ENCODE results near the gene RAB14. TPM values are rescaled to one million over a fixed set of nuclear protein-coding genes. Genes with fewer than 3 reads are reported as not detected.

Gene RAB14
- total RNA-seq, 1 donor from 2014 or later = 104 TPM

GRCh38 chr9:121235512-121235911 lies 33.8 kb upstream of the RAB14 start:
- no peak for TF ChIP-seq CTCF (IDR thresholded peaks at IDR 0.05)
- Histone ChIP-seq H3K27me3 (no peaks in the 10 kb centered on the region), H3K27ac (no peak overlapping the region), H3K36me3 (no peaks in the 10 kb centered on the region), H3K9me3 (no peaks in the 10 kb centered on the region), H3K4me1 (no peaks in the 10 kb centered on the region), H3K4me3 (no peak overlapping the region)
- DNase-seq (no peak), ATAC-seq (no peak)
- intact Hi-C loops (cut with DNase I) = no loop called here

DNA sequence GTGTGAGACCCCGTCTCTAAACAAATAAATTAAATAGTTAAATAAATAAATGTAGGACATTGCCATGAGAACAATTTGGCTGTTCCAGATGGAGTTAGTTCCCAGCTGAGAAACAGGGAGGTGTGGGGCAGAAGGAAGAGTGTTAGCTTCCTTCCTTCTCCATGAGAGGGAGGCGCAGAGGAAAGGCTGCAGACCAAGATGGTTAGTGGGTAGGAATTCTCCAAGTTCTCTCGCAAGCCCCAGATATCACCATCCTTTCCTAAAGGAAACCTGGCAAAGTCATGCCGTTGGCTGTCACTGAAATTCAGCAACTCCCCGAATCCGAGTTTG lies 33.1 kb upstream of the RAB14 start:
- no peaks in the 10 kb centered on the region for H3K9me3 ChIP-seq
- H3K36me3 ChIP-seq = no peaks in the 10 kb centered on the region
- no peak for ATAC-seq
- DNase-seq = no peak
- TF ChIP-seq CTCF (IDR thresholded peaks at IDR 0.05) = no peak
- no peaks in the 10 kb centered on the region for H3K4me1 ChIP-seq
- no peak overlapping the region for H3K4me3 ChIP-seq
- intact Hi-C loops (cut with DNase I) = no loop called here
- H3K27ac ChIP-seq = no peak overlapping the region
- H3K27me3 ChIP-seq = no peaks in the 10 kb centered on the region

DNA sequence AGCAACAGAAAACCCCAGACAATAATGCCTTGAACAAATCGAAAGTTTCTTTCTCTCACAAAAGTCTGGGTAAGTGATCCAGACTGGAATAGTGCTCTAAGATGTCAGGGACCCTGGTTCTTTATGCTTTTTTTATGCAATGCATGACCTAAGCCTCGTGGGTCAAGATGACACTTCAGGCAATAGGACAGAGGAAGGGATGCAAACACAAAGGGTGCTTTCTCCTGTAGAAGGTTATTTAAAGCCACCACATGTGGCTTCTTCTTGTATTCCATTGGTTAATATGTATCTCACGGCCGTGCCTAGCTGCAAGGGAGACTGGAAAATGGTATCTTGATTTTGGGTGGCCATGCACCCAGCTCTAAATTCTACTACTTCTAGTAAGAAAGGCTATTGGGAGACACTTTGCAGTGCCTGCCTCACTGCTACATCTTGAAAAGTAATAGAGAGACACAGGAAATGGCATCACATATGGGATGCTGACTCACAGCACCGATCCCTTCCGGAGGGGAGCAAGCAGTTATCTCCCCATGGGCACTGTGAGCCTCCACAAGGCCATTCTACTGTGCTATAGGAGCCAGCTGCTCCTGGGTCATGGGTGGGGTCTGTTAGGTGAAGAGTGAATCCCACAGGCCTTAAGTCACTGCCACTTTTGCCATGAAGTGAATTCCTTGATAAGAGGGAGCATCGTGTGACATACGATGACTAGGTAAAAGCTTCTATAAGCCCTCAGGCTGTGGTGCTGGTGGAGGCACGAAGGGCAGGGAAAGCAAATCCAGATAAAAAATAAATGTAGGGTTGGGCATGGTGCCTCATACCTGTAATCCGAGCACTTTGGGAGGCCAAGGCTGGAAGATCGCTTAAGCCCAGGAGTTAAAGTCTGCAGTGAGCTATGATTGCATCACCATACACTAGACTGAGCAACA lies 32.5 kb upstream of the RAB14 start:
- Histone ChIP-seq H3K27ac (no peak overlapping the region), H3K9me3 (no peaks in the 10 kb centered on the region), H3K4me3 (no peak overlapping the region), H3K4me1 (no peaks in the 10 kb centered on the region), H3K36me3 (no peaks in the 10 kb centered on the region), H3K27me3 (no peaks in the 10 kb centered on the region)
- no peak for TF ChIP-seq CTCF (IDR thresholded peaks at IDR 0.05)
- intact Hi-C loops (cut with DNase I) = no loop called here
- no peak for ATAC-seq
- no peak for DNase-seq

DNA sequence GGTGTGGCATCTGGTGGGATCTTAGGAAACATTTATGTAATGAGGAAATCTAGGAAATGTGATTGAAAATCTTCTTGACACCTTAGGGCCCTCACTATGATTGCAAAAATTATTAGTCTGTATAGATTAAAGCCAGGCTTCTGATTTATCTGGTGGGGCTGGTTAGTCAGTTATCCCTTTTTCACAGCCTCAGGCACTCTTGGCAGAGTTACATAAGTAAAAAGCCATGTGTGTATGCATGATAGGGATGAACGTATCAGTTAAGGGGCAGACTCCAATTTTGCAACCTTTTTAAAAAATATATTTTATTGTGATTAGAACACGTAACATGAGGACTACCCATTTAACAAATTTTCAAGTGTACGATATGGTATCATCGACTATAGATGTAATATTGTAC lies 30.6 kb upstream of the RAB14 start:
- TF ChIP-seq CTCF (IDR thresholded peaks at IDR 0.05) = no peak
- no peak overlapping the region for H3K27ac ChIP-seq
- no peaks in the 10 kb centered on the region for H3K27me3 ChIP-seq
- no peak for DNase-seq
- H3K36me3 ChIP-seq = no peaks in the 10 kb centered on the region
- no peaks in the 10 kb centered on the region for H3K4me1 ChIP-seq
- intact Hi-C loops (cut with DNase I) = no loop called here
- no peak overlapping the region for H3K4me3 ChIP-seq
- no peaks in the 10 kb centered on the region for H3K9me3 ChIP-seq
- ATAC-seq = no peak

- intact Hi-C loops (cut with DNase I) = no loop called here
- Histone ChIP-seq H3K36me3 (no peaks in the 10 kb centered on the region), H3K9me3 (no peaks in the 10 kb centered on the region), H3K27me3 (no peaks in the 10 kb centered on the region), H3K4me3 (no peak overlapping the region), H3K4me1 (no peaks in the 10 kb centered on the region), H3K27ac (no peak overlapping the region)
- TF ChIP-seq CTCF (IDR thresholded peaks at IDR 0.05) = no peak
- ATAC-seq (no peak), DNase-seq (no peak)
Observed at GRCh38 chr9:121230256-121230655, 28.6 kb upstream of the RAB14 start.
